ENCODE results near the gene CRACR2B. TPM values are rescaled to one million over a fixed set of nuclear protein-coding genes. Genes with fewer than 3 reads are reported as not detected.

The CRACR2B gene
- total and polyA plus RNA-seq, 10 of the 15 experiments (the other 5 are each of a cell fraction or from before 2014, with no cell fraction given) = 0.10 to 33.7 (median 12.7) TPM

DNA sequence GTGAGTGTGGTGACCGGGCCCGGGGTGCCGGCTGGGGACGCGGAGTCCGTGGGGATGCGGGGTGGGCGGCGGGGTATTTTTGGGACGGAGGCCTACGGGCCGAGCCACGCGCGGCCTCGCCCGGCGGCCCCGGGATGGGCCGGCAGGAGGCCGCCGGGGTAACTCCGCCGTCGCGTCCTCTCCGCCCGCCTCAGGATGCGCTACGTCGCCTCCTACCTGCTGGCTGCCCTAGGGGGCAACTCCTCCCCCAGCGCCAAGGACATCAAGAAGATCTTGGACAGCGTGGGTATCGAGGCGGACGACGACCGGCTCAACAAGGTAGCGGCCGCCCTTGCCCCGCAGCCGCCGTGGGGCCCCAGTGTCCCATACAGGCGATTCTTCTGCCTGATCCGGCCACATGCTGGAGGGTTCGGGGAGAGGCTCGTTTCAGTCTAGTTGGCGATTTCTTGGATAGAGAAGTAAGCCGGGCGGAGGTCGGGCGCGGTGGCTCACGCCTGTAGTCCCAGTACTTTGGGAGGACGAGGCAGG lies 17.6 kb upstream of the CRACR2B start:
- in situ Hi-C loops (cut with MboI) (loop anchor here (25.0 kb wide), 1 partner anchor 1577 kb away; the partner anchor contains the start of gene CD81), intact Hi-C loops (cut with micrococcal nuclease; ENCODE audit: unreplicated experiment) (no loop called here)
- FAIRE-seq = no peak
- TF ChIP-seq MTA3 (IDR thresholded peaks at IDR 0.05; ENCODE audit: borderline replicate concordance, low read length) (no peak), NFIC (IDR thresholded peaks at IDR 0.05; ENCODE audit: low read depth, low read length) (no peak), EP300 (IDR thresholded peaks at IDR 0.05; ENCODE audit: borderline replicate concordance in 1 of 2, control insufficient read depth in 1 of 2, low read depth in 2 of 2, low read length in 2 of 2) (no peak), SMARCA5 (IDR thresholded peaks at IDR 0.05) (peak; percentile 15; the same call in 1 of the 2 replicates), POLR2AphosphoS5 (IDR thresholded peaks at IDR 0.05; ENCODE audit: low read length) (no peak), DPF2 (IDR thresholded peaks at IDR 0.05) (0 out of 2 replicates have a peak, but pooled peaks have one; percentile 17), CHD2 (IDR thresholded peaks at IDR 0.05; ENCODE audit: borderline replicate concordance, low read depth, low read length) (no peak), CHD1 (IDR thresholded peaks at IDR 0.05; ENCODE audit: low read depth, low read length) (no peak), SIN3A (IDR thresholded peaks at IDR 0.05; ENCODE audit: low read depth, low read length) (peak; percentile 14; the same call in 1 of the 2 replicates), EGR1 (IDR thresholded peaks at IDR 0.05; ENCODE audit: borderline replicate concordance in 1 of 2, low read depth in 2 of 2, low read length in 2 of 2) (no peak), NR2F1 (conservative IDR thresholded peaks at IDR 0.05) (0 out of 2 replicates have a peak, but pooled peaks have one; percentile 59), SREBF2 (IDR thresholded peaks at IDR 0.05; ENCODE audit: low read length) (no peak), SREBF1 (IDR thresholded peaks at IDR 0.05; ENCODE audit: low read length) (no peak), ZBED1 (IDR thresholded peaks at IDR 0.05; ENCODE audit: borderline replicate concordance) (no peak)
- TF ChIP-seq, protein P1, sequence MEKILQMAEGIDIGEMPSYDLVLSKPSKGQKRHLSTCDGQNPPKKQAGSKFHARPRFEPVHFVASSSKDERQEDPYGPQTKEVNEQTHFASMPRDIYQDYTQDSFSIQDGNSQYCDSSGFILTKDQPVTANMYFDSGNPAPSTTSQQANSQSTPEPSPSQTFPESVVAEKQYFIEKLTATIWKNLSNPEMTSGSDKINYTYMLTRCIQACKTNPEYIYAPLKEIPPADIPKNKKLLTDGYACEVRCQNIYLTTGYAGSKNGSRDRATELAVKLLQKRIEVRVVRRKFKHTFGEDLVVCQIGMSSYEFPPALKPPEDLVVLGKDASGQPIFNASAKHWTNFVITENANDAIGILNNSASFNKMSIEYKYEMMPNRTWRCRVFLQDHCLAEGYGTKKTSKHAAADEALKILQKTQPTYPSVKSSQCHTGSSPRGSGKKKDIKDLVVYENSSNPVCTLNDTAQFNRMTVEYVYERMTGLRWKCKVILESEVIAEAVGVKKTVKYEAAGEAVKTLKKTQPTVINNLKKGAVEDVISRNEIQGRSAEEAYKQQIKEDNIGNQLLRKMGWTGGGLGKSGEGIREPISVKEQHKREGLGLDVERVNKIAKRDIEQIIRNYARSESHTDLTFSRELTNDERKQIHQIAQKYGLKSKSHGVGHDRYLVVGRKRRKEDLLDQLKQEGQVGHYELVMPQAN (conservative IDR thresholded peaks at IDR 0.05) = peak; percentile 73
- TF ChIP-seq, protein P2, sequence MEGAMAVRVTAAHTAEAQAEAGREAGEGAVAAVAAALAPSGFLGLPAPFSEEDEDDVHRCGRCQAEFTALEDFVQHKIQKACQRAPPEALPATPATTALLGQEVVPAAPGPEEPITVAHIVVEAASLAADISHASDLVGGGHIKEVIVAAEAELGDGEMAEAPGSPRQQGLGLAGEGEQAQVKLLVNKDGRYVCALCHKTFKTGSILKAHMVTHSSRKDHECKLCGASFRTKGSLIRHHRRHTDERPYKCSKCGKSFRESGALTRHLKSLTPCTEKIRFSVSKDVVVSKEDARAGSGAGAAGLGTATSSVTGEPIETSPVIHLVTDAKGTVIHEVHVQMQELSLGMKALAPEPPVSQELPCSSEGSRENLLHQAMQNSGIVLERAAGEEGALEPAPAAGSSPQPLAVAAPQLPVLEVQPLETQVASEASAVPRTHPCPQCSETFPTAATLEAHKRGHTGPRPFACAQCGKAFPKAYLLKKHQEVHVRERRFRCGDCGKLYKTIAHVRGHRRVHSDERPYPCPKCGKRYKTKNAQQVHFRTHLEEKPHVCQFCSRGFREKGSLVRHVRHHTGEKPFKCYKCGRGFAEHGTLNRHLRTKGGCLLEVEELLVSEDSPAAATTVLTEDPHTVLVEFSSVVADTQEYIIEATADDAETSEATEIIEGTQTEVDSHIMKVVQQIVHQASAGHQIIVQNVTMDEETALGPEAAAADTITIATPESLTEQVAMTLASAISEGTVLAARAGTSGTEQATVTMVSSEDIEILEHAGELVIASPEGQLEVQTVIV (IDR thresholded peaks at IDR 0.05; ENCODE audit: borderline replicate concordance, partially characterized antibody) = no peak
- TF ChIP-seq, protein P3, sequence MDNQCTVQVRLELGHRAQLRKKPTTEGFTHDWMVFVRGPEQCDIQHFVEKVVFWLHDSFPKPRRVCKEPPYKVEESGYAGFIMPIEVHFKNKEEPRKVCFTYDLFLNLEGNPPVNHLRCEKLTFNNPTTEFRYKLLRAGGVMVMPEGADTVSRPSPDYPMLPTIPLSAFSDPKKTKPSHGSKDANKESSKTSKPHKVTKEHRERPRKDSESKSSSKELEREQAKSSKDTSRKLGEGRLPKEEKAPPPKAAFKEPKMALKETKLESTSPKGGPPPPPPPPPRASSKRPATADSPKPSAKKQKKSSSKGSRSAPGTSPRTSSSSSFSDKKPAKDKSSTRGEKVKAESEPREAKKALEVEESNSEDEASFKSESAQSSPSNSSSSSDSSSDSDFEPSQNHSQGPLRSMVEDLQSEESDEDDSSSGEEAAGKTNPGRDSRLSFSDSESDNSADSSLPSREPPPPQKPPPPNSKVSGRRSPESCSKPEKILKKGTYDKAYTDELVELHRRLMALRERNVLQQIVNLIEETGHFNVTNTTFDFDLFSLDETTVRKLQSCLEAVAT (IDR thresholded peaks at IDR 0.05) = no peak

More for the DNA sequence above, 17.6 kb upstream of the CRACR2B start:
- Histone ChIP-seq H3K9ac (ENCODE audit: control insufficient read depth, insufficient read depth, low read length) (peak overlapping the region; percentile 98), H3K79me2 (ENCODE audit: control insufficient read depth, insufficient read depth, low read length) (peaks cover 38% of the 10 kb centered on the region), H3K4me3 (peak overlapping the region; percentile 98), H3K27ac (ENCODE audit: control insufficient read depth, insufficient read depth) (peak overlapping the region; percentile 99), H3K9me3 (replicated peaks; ENCODE audit: control insufficient read depth, insufficient read depth, low read length) (no peaks in the 10 kb centered on the region), H2AFZ (ENCODE audit: control insufficient read depth, low read depth, low read length) (peak overlapping the region; percentile 100; the same call in 1 of the 2 replicates), H3K27me3 (replicated peaks in 1 of 2; ENCODE audit: control insufficient read depth in 2 of 2, insufficient read depth in 2 of 2, low read length in 1 of 2) (no peaks in the 10 kb centered on the region), H3K4me2 (ENCODE audit: control insufficient read depth, insufficient read depth) (peak overlapping the region; percentile 78), H3K4me1 (ENCODE audit: control insufficient read depth, insufficient read depth, low read length) (peaks cover 7% of the 10 kb centered on the region; the same call in 1 of the 2 replicates), H3K36me3 (ENCODE audit: control insufficient read depth in 2 of 2, insufficient read depth in 2 of 2, low read length in 1 of 2) (peaks cover 8 to 26% of the 10 kb centered on the region in 2 experiments; a peak in 3 of 4 replicates), H4K20me1 (ENCODE audit: control insufficient read depth, insufficient read depth) (peaks cover 8% of the 10 kb centered on the region; the same call in 1 of the 2 replicates)
- no peak for DNase-seq (ENCODE audit: low read depth, low spot score)
- BruUV-seq (replicated peaks) = TSS peak; percentile 79
- ChIA-PET SMC1A (ENCODE audit: uncharacterized antibody, unreplicated experiment) (interaction anchor here (1.3 to 1.9 kb wide), 2 partner anchors 9 to 10 kb away, joined by 4 to 5 read pairs; partner anchors contain the start of gene PNPLA2), POLR2A (interaction anchor here (0.7 to 3.3 kb wide), 8 partner anchors 9 to 235 kb away, joined by 4 to 32 read pairs (median 6); partner anchors contain the start of genes DEAF1, PNPLA2, TMEM80 and TSPAN4), CTCF (interaction anchor here (1.2 to 1.3 kb wide), 2 partner anchors 9 to 34 kb away, joined by 3 to 4 read pairs; no protein-coding TSS in a partner anchor), RAD21 (ENCODE audit: unreplicated experiment) (interaction anchor here (0.7 to 1.7 kb wide), 4 partner anchors 9 to 33 kb away, joined by 3 to 13 read pairs (median 6); partner anchors contain the start of genes PNPLA2 and TSPAN4)
- peak; percentile 9 for ATAC-seq
- WGBS (ENCODE audit: insufficient coverage, insufficient replicate concordance, low lambda C conversion rate, missing lambda C conversion rate) = 2% methylated on average over 49 of the region's 55 CpGs
